Spleen (tissue), 11 donors: ENCODE measurements around the gene MIEF2. TPM values are rescaled to one million over a fixed set of nuclear protein-coding genes. Genes with fewer than 3 reads are reported as not detected.

ENCODE experiments used
- DNase-seq: peaks from one replicate; pipeline ENCODE4 v3.0.0-alpha.2; 2020
- H3K27ac ChIP-seq, 8 donors: fragments of 200-600 bp; sonication (generic) in 7 of 8; 1 replicate in 4 of 8; 2 replicates in 4 of 8; pipeline versions ENCODE4 v1.5.0 to v1.8.0; 2016 to 2021; ENCODE audit warnings: inconsistent platforms in 4 of 8, mild to moderate bottlenecking in 4 of 8, moderate library complexity in 1 of 8
- H3K27me3 ChIP-seq, 7 donors: fragments of 200-600 bp; sonication (generic) in 6 of 7; replicated peaks in 1 of 7; 1 replicate in 4 of 7; 2 replicates in 3 of 7; pipeline versions ENCODE4 v1.5.0 to v1.8.0; 2016 to 2021; ENCODE audit warnings: inconsistent platforms in 3 of 7, mild to moderate bottlenecking in 1 of 7
- H3K36me3 ChIP-seq, 6 donors: fragments of 200-600 bp; sonication (generic) in 5 of 6; 1 replicate in 4 of 6; 2 replicates in 2 of 6; pipeline versions ENCODE4 v1.5.0 to v1.8.0; 2016 to 2021; ENCODE audit warnings: inconsistent platforms in 2 of 6
- H3K4me1 ChIP-seq, 6 donors: fragments of 200-600 bp; sonication (generic) in 5 of 6; 1 replicate in 3 of 6; 2 replicates in 3 of 6; pipeline versions ENCODE4 v1.5.0 to v1.8.0; 2016 to 2021; ENCODE audit warnings: inconsistent platforms in 3 of 6
- H3K4me3 ChIP-seq, 8 donors: fragments of 200-600 bp; sonication (generic) in 7 of 8; 1 replicate in 4 of 8; 2 replicates in 4 of 8; pipeline versions ENCODE4 v1.5.0 to v1.8.0; 2016 to 2021; ENCODE audit warnings: inconsistent platforms in 4 of 8, mild to moderate bottlenecking in 4 of 8, moderate library complexity in 2 of 8
- H3K9me3 ChIP-seq, 8 donors: fragments of 200-600 bp; sonication (generic) in 7 of 8; 1 replicate in 4 of 8; 2 replicates in 4 of 8; pipeline versions ENCODE4 v1.5.0 to v1.8.0; 2016 to 2021; ENCODE audit warnings: inconsistent platforms in 4 of 8
- POLR2A ChIP-seq, 3 donors: fragments of 450-650 bp; IDR thresholded peaks; one replicate each; pipeline ENCODE4 v1.5.1; 2017; ENCODE audit warnings: antibody characterized with exemption in 3 of 3, mild to moderate bottlenecking in 1 of 3
- POLR2AphosphoS5 ChIP-seq, 3 donors: sonication (generic); formaldehyde crosslinking; IDR thresholded peaks; one replicate each; pipeline ENCODE4 v1.5.1; 2017; ENCODE audit warnings: antibody characterized with exemption in 3 of 3
- WGBS, 5 donors: extraction: QIAGEN DNeasy Blood & Tissue Kit in 3 of 5; methylation state at CpG; one replicate each; pipeline versions ENCODE4 v1.1.5 to v1.1.7; 2013 to 2018; 5-methylcytosine and 5-hydroxymethylcytosine counted together
- intact Hi-C: fragments of 100-400 bp; cut with DNase I; formaldehyde crosslinking; loops from one replicate; pipeline ENCODE4 v1.15.0; 2023; ENCODE audit warnings: low total_unique reads
- polyA plus RNA-seq, 3 donors: library from polyadenylated mRNA; stranded (reverse); fragments of 200-250 nt; gene quantifications; one replicate each; pipeline ENCODE4 v1.2.1, GENCODE V29; 2013
- total RNA-seq, 7 donors: library from RNA; depleted of rRNA in 3 of 7; stranded (reverse); fragments of >200 nt in 3 of 7; fragmentation: NEBNext Ultra II Directional in 4 of 7; extraction: Animal tissue kit (Norgen Biotek cat#: 25700) in 4 of 7; gene quantifications; one replicate each; pipeline versions ENCODE4 v1.1.0 to v1.2.1, GENCODE V29; 2016 to 2021
- TF ChIP-seq, protein P1 (sequence below), 11 experiments: fragments of 200-600 bp in 7 of 11; fragments of 450-650 bp in 4 of 11; sonication (generic) in 4 of 11; IDR thresholded peaks in 8 of 11; conservative IDR thresholded peaks in 3 of 11; 1 replicate in 7 of 11; 2 replicates in 4 of 11; pipeline versions ENCODE4 v1.4.0 to v1.8.0; 2016 to 2021; ENCODE audit warnings: antibody characterized with exemption in 11 of 11, inconsistent platforms in 4 of 11, mild to moderate bottlenecking in 1 of 11
- donor health status: healthy with polysubstance abuse.
- donor health status: DM: no; HTN: no; CAD: no; lungs with moderate emphysema.
- donor health status: DM: no; HTN: no; CAD: no.
- donor health status: Bipolar disorder and iron deficiency.
- donor health status: healthy.
- donor health status: DM: no; HTN: no; CAD: no.
- donor health status: DM: yes; HTN: yes; CAD: no.

Gene MIEF2
- total and polyA plus RNA-seq, 10 donors: 4.6 to 24.8 (median 11.7) TPM

DNA sequence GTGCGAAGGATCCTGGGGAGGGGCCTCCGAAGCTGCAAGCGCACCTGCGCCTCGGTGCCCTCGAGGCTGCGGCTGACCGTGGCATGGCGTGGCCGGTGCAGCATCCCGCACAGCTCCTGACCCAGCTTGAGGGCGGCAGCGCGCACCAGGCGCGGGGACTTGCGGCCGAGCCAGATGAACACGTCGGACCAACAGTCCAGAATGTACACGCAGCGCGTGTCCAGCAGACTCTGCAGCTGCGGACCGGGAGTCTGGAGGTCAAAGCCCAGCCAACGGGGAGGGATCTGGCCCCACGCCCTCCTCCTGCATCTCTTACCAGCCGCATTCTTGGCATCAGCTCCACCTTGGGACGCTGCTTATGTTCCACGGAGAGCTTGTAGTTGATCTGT is 12.9 kb upstream of the MIEF2 start:
- Histone ChIP-seq H3K4me3 (peak overlapping the region in 2 of 8 donors; percentile 17 to 46), H3K36me3 (peaks cover 10 to 100% (median 92%) of the 10 kb centered on the region in 6 donors), H3K27me3 (no peaks in the 10 kb centered on the region), H3K9me3 (no peaks in the 10 kb centered on the region), H3K4me1 (peaks cover 5 to 35% (median 23%) of the 10 kb centered on the region in 6 donors), H3K27ac (peak overlapping the region in 7 of 8 donors; percentile 2 to 77 (median 63))
- no peak for DNase-seq
- TF ChIP-seq POLR2AphosphoS5 (IDR thresholded peaks at IDR 0.05): peak in 2 of 3 donors; percentile 32 to 72
- TF ChIP-seq POLR2A (IDR thresholded peaks at IDR 0.05): no peak
- TF ChIP-seq, protein P1, sequence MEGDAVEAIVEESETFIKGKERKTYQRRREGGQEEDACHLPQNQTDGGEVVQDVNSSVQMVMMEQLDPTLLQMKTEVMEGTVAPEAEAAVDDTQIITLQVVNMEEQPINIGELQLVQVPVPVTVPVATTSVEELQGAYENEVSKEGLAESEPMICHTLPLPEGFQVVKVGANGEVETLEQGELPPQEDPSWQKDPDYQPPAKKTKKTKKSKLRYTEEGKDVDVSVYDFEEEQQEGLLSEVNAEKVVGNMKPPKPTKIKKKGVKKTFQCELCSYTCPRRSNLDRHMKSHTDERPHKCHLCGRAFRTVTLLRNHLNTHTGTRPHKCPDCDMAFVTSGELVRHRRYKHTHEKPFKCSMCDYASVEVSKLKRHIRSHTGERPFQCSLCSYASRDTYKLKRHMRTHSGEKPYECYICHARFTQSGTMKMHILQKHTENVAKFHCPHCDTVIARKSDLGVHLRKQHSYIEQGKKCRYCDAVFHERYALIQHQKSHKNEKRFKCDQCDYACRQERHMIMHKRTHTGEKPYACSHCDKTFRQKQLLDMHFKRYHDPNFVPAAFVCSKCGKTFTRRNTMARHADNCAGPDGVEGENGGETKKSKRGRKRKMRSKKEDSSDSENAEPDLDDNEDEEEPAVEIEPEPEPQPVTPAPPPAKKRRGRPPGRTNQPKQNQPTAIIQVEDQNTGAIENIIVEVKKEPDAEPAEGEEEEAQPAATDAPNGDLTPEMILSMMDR (IDR thresholded peaks at IDR 0.05 in 8 of 11, conservative IDR thresholded peaks at IDR 0.05 in 3 of 11): no peak
- 78 to 88% (median 82%) methylated on average over 25 to 30 of the region's 30 CpGs for WGBS, 5 donors
- intact Hi-C loops: no loop called here

DNA sequence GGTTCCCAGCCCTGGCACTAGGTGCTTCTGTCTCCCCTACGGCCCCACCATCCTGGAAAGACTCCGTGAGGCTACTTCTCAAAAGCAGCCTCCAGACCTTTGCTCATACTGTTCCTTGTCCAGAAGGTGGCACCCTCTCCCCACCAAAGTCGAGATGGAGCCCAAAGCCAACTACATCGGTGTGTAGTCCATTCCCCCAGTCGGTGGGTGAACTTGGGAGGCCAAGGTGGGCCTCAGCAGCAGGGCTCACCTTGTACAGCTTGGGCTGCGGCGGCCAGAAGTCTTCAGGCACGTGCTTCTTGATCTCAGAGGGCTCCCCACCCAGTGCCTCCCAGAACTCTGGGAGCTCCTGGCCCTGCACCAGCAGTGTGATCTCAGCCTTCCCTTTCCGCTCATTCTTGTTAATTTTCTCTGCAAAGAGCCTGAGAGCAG is 12.1 kb upstream of the MIEF2 start:
- TF ChIP-seq POLR2AphosphoS5 (IDR thresholded peaks at IDR 0.05) (peak; percentile 56 to 71 (median 68)), POLR2A (IDR thresholded peaks at IDR 0.05) (no peak)
- TF ChIP-seq, protein P1 (IDR thresholded peaks at IDR 0.05 in 8 of 11, conservative IDR thresholded peaks at IDR 0.05 in 3 of 11): peak; percentile 46 to 82 (median 69)
- WGBS, 5 donors: 26 to 52% (median 36%) methylated on average over 7 to 9 of the region's 9 CpGs

DNA sequence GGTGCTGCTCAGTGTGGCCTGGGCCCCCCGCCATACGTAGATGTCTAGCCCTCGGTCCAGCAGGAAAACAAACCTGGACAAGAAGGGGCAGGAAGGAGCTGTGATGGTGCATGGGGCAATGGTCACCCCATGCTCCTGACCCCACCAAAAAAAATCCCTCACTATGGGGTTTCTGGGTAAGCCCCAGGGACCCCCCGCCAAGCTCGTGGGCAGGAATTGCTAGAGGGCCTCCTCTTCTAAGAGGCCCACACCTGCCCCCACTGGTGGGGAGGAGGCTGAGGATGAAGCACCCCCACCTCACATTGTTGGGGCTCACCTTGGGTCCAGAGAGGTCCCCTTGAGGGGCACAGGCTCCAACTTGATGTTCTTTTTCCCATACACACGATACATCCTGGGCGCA is 11.7 kb upstream of the MIEF2 start:
- Histone ChIP-seq H3K4me3 (no peak overlapping the region), H3K36me3 (peaks cover 10 to 100% (median 98%) of the 10 kb centered on the region in 6 donors), H3K27ac (peak overlapping the region in 7 of 8 donors; percentile 23 to 77 (median 63)), H3K9me3 (no peaks in the 10 kb centered on the region), H3K4me1 (peaks cover 5 to 35% (median 23%) of the 10 kb centered on the region in 6 donors), H3K27me3 (no peaks in the 10 kb centered on the region)
- DNase-seq: no peak
- 78 to 86% (median 83%) methylated on average over 7 of the region's 7 CpGs for WGBS, 5 donors
- intact Hi-C loops: no loop called here
- TF ChIP-seq, protein P1 (IDR thresholded peaks at IDR 0.05 in 8 of 11, conservative IDR thresholded peaks at IDR 0.05 in 3 of 11): no peak
- TF ChIP-seq POLR2A (IDR thresholded peaks at IDR 0.05) (no peak), POLR2AphosphoS5 (IDR thresholded peaks at IDR 0.05) (peak in 1 of 3 donors; percentile 50)

More for the DNA sequence above, 12.1 kb upstream of the MIEF2 start:
- H3K4me1 ChIP-seq: peaks cover 5 to 35% (median 23%) of the 10 kb centered on the region in 6 donors
- DNase-seq: no peak
- H3K27ac ChIP-seq: peak overlapping the region in 7 of 8 donors; percentile 23 to 77 (median 63)
- no peaks in the 10 kb centered on the region for H3K9me3 ChIP-seq
- H3K36me3 ChIP-seq: peaks cover 10 to 100% (median 97%) of the 10 kb centered on the region in 6 donors
- intact Hi-C loops: no loop called here
- H3K4me3 ChIP-seq: no peak overlapping the region
- no peaks in the 10 kb centered on the region for H3K27me3 ChIP-seq

DNA sequence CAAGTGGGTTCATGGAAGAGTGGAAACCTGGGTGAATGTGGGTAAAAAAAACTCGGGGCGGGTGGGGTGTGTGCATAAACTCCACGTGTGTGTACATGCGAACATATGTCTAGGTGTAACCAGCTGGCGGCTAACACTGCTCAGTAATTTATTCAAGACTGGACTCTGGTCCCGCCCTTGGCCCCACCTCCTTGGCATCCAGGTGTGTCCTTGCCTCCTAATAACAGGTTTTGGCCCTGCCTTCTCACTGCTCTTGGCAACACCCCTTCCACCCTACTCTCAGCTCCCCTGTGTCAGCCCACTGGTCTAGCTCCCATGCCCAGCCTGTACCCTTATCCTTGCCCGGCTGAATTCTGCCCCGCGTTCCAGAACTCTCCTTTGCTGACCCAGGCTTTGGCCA is 10.2 kb upstream of the MIEF2 start:
- Histone ChIP-seq H3K36me3 (peaks cover 8 to 100% (median 99%) of the 10 kb centered on the region in 6 donors), H3K4me3 (no peak overlapping the region), H3K27me3 (no peaks in the 10 kb centered on the region), H3K4me1 (peaks cover 5 to 39% (median 23%) of the 10 kb centered on the region in 6 donors), H3K9me3 (no peaks in the 10 kb centered on the region), H3K27ac (no peak overlapping the region)
- no peak for TF ChIP-seq POLR2AphosphoS5 (IDR thresholded peaks at IDR 0.05)
- TF ChIP-seq, protein P1 (IDR thresholded peaks at IDR 0.05 in 8 of 11, conservative IDR thresholded peaks at IDR 0.05 in 3 of 11): no peak
- no peak for TF ChIP-seq POLR2A (IDR thresholded peaks at IDR 0.05)
- no peak for DNase-seq
- WGBS, 5 donors: 88 to 91% (median 91%) methylated on average over 9 of the region's 9 CpGs
- intact Hi-C loops: no loop called here
